Upper lobe of right lung (tissue), 1 donor: ENCODE data around the gene MAP7. TPM values are rescaled to one million over a fixed set of nuclear protein-coding genes. Genes with fewer than 3 reads are reported as not detected.

Source experiments
- ATAC-seq: fragments of 200-7000 bp; cut with Tn5 transposase; one replicate; pipeline ENCODE4 v1.9.1; 2020; ENCODE audit warnings: mild to moderate bottlenecking, moderate library complexity
- DNase-seq: peaks from one replicate; pipeline ENCODE4 v3.0.0-alpha.2; 2020
- H3K27ac ChIP-seq: fragments of 200-600 bp; one replicate; pipeline ENCODE4 v1.8.0; 2022
- H3K27me3 ChIP-seq: fragments of 200-600 bp; one replicate; pipeline ENCODE4 v1.8.0; 2022; ENCODE audit warnings: mild to moderate bottlenecking
- H3K36me3 ChIP-seq: fragments of 200-600 bp; one replicate; pipeline ENCODE4 v1.8.0; 2022
- H3K4me1 ChIP-seq: fragments of 200-600 bp; one replicate; pipeline ENCODE4 v1.8.0; 2022
- H3K4me3 ChIP-seq: fragments of 200-600 bp; one replicate; pipeline ENCODE4 v1.8.0; 2022; ENCODE audit warnings: mild to moderate bottlenecking
- H3K9me3 ChIP-seq: fragments of 200-600 bp; one replicate; pipeline ENCODE4 v1.8.0; 2022
- intact Hi-C: fragments of 100-400 bp; cut with DNase I; formaldehyde crosslinking; loops from one replicate; pipeline ENCODE4 v1.11.0; 2022
- total RNA-seq: library from RNA; stranded (reverse); fragmentation: NEBNext Ultra II Directional; extraction: Animal tissue kit (Norgen Biotek cat#: 25700); gene quantifications from one replicate; pipeline ENCODE4 v1.2.1, GENCODE V29; 2021
- TF ChIP-seq, protein P1 (sequence below): fragments of 200-600 bp; IDR thresholded peaks from one replicate; pipeline ENCODE4 v1.8.0; 2022; ENCODE audit warnings: antibody characterized with exemption
- donor health status: DM: no; HTN: yes; CAD: no; lungs with severe emphysema.

The MAP7 gene
- total RNA-seq, 1 donor from 2014 or later: 23.2 TPM

- DNase-seq (no peak), ATAC-seq (no peak)
- Histone ChIP-seq H3K36me3 (peaks cover 31% of the 10 kb centered on the region), H3K9me3 (no peaks in the 10 kb centered on the region), H3K4me3 (no peak overlapping the region), H3K4me1 (no peaks in the 10 kb centered on the region), H3K27me3 (no peaks in the 10 kb centered on the region), H3K27ac (no peak overlapping the region)
- intact Hi-C loops: no loop called here
- TF ChIP-seq, protein P1, sequence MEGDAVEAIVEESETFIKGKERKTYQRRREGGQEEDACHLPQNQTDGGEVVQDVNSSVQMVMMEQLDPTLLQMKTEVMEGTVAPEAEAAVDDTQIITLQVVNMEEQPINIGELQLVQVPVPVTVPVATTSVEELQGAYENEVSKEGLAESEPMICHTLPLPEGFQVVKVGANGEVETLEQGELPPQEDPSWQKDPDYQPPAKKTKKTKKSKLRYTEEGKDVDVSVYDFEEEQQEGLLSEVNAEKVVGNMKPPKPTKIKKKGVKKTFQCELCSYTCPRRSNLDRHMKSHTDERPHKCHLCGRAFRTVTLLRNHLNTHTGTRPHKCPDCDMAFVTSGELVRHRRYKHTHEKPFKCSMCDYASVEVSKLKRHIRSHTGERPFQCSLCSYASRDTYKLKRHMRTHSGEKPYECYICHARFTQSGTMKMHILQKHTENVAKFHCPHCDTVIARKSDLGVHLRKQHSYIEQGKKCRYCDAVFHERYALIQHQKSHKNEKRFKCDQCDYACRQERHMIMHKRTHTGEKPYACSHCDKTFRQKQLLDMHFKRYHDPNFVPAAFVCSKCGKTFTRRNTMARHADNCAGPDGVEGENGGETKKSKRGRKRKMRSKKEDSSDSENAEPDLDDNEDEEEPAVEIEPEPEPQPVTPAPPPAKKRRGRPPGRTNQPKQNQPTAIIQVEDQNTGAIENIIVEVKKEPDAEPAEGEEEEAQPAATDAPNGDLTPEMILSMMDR: no peak
Observed at GRCh38 chr6:136362421-136363356, 187.5 kb downstream of the MAP7 start.

DNA sequence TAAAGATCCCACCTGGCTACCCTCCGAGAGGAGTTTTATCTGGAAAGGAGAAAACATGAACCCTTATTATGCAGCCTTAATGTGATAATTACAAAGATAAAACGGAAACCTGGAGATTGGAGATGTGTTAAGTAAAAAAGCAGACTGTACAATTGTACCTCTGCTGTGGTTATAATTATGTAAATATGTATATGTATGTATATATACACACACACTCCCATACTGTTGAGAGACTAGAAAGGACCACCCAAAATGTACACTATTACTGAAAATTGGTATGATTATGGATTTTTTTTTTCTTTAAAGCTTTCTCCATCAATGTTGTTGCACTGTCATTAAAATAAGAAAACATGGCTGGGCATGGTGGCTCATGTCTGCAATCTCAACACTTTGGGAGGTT lies 188.4 kb downstream of the MAP7 start:
- Histone ChIP-seq H3K9me3 (no peaks in the 10 kb centered on the region), H3K4me3 (no peak overlapping the region), H3K4me1 (no peaks in the 10 kb centered on the region), H3K27ac (no peak overlapping the region), H3K27me3 (no peaks in the 10 kb centered on the region), H3K36me3 (peaks cover 31% of the 10 kb centered on the region)
- TF ChIP-seq, protein P1: no peak
- ATAC-seq (no peak), DNase-seq (no peak)
- intact Hi-C loops: no loop called here

DNA sequence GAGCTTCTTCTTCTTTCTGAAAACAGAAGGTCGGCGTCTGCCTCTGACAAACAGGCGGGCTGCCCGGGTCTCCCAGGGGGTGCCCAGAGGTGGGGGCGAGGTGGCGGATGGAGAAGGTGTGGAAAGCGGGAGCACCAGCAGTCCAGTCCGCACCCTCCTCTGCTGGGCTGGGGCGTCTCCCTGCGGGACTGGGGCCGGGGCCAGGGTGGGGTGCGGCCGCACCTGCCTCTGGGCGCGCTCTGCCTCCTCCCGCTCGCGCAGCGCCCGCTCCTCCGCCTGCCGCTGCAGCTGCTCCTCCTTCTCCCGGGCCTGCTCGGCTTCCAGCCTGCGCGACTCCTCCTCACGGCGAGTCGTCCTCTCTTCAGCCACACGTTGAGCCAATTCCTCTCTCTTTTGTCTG lies 189.4 kb downstream of the MAP7 start:
- DNase-seq: no peak
- H3K36me3 ChIP-seq: peaks cover 37% of the 10 kb centered on the region

DNA sequence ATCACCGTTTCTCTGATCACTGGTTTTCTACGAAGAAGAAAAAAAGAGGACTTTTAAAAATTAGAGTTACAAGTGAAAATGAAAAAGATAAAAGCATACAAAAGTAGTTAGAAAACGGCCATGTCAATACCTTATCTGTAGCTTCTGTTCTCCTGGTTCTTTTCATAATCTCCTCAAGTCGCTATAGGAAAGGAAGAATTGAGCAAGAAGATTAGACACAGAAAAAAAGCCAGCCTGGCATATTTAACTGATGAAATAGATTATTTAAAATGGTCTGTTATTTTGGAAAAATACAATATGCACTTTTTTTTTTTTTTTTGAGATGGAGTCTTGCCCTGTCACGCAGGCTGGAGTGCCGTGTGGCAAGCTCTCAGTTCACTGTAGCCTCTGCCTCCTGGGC lies 190.4 kb downstream of the MAP7 start:
- no peak for ATAC-seq
- Histone ChIP-seq H3K36me3 (peaks cover 37% of the 10 kb centered on the region), H3K27ac (no peak overlapping the region), H3K27me3 (no peaks in the 10 kb centered on the region), H3K4me1 (no peaks in the 10 kb centered on the region), H3K9me3 (no peaks in the 10 kb centered on the region), H3K4me3 (no peak overlapping the region)
- DNase-seq: no peak
- intact Hi-C loops: no loop called here
- TF ChIP-seq, protein P1: no peak

More for the DNA sequence above, 189.4 kb downstream of the MAP7 start:
- H3K27me3 ChIP-seq: no peaks in the 10 kb centered on the region
- TF ChIP-seq, protein P1: no peak
- H3K4me1 ChIP-seq: no peaks in the 10 kb centered on the region
- ATAC-seq: peak; percentile 13
- intact Hi-C loops: no loop called here
- H3K4me3 ChIP-seq: no peak overlapping the region
- no peak overlapping the region for H3K27ac ChIP-seq
- no peaks in the 10 kb centered on the region for H3K9me3 ChIP-seq

DNA sequence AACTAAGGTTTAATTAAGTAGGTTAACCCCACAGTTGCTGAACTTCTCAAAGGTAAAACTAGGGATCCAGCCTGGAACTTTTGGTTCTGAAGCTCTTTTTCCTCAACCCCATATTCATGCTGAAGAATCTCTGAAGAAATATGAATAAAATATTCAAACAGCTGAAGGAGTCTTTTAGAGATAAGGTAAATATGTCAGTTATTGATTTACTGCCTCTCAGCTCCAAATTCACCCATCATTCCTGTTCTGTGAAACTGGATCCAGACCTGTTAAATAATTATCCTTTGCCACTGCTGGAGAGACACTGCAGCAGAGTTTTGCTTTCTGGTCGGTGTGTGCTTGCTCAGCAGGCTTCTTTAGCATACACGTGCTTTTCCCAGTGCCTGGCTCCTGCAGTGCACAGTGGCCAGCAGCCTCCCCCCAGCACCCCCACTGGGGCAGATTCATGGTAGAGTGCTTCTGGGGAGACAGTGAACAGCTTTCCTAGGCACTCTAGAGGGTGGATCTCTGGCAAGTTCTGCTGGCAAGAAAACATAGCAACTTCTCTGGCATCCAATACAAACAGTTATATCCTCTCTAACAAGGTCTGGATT lies 198.6 kb downstream of the MAP7 start:
- TF ChIP-seq, protein P1: no peak
- intact Hi-C loops: no loop called here
- H3K4me1 ChIP-seq: no peaks in the 10 kb centered on the region
- H3K27me3 ChIP-seq: no peaks in the 10 kb centered on the region
- ATAC-seq (no peak), DNase-seq (no peak)
- H3K4me3 ChIP-seq: no peak overlapping the region
- no peak overlapping the region for H3K27ac ChIP-seq
- H3K36me3 ChIP-seq: peaks cover 6% of the 10 kb centered on the region
- no peaks in the 10 kb centered on the region for H3K9me3 ChIP-seq
